ENCODE data around the gene ITPKB.

Gene ITPKB

DNA sequence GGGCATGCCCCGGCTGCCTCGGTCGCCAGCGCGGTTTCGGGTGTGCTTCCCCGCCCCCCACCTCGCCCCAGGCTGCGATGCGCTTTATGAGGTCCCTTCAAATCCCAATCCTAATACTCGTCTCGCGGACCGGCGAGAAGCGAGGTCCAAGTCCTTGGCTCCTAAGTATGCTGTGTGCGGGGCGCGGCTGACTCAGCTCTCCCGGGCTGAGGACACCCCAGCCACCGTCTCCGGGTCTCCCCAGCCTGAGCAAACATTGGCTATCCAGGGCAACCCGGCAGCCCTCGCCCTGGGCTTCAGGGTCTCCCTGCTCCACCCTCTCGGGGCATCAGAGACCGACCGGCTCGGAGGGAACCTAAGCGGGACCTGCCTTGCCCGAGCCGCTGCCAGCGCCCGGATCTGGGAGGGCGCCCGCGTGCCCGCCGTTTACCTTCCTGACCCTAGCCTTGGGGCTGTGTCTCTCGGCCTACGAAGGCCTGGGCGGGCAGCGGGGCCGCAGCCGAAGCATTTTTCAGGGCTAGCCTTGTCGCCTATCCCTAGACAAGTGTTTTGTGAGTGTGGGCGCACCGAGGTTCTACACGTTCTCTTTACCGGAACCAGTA is 1.2 kb downstream of the ITPKB start:
- TF ChIP-seq POLR2AphosphoS5 (IDR thresholded peaks at IDR 0.05; ENCODE audit: low read depth) = peak; percentile 15; the same call in 1 of the 2 replicates
- TF ChIP-seq, protein P1, sequence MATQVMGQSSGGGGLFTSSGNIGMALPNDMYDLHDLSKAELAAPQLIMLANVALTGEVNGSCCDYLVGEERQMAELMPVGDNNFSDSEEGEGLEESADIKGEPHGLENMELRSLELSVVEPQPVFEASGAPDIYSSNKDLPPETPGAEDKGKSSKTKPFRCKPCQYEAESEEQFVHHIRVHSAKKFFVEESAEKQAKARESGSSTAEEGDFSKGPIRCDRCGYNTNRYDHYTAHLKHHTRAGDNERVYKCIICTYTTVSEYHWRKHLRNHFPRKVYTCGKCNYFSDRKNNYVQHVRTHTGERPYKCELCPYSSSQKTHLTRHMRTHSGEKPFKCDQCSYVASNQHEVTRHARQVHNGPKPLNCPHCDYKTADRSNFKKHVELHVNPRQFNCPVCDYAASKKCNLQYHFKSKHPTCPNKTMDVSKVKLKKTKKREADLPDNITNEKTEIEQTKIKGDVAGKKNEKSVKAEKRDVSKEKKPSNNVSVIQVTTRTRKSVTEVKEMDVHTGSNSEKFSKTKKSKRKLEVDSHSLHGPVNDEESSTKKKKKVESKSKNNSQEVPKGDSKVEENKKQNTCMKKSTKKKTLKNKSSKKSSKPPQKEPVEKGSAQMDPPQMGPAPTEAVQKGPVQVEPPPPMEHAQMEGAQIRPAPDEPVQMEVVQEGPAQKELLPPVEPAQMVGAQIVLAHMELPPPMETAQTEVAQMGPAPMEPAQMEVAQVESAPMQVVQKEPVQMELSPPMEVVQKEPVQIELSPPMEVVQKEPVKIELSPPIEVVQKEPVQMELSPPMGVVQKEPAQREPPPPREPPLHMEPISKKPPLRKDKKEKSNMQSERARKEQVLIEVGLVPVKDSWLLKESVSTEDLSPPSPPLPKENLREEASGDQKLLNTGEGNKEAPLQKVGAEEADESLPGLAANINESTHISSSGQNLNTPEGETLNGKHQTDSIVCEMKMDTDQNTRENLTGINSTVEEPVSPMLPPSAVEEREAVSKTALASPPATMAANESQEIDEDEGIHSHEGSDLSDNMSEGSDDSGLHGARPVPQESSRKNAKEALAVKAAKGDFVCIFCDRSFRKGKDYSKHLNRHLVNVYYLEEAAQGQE (IDR thresholded peaks at IDR 0.05; ENCODE audit: insufficient replicate concordance, low read depth) = no peak
- Histone ChIP-seq H3K4me3 (replicated peaks; ENCODE audit: insufficient read depth, low read length) (peak overlapping the region; percentile 78), H3K27me3 (ENCODE audit: insufficient read depth, poor library complexity, severe bottlenecking) (no peaks in the 10 kb centered on the region), H3K27ac (replicated peaks) (peak overlapping the region; percentile 93)
- peak; percentile 26 to 44 for DNase-seq (ENCODE audit: low read depth in 1 of 2, low spot score in 1 of 2)

- no peak for TF ChIP-seq POLR2AphosphoS5 (IDR thresholded peaks at IDR 0.05; ENCODE audit: low read depth)
- TF ChIP-seq SPI1 (IDR thresholded peaks at IDR 0.05; ENCODE audit: borderline replicate concordance, low read depth) = no peak
- TF ChIP-seq, protein P2, sequence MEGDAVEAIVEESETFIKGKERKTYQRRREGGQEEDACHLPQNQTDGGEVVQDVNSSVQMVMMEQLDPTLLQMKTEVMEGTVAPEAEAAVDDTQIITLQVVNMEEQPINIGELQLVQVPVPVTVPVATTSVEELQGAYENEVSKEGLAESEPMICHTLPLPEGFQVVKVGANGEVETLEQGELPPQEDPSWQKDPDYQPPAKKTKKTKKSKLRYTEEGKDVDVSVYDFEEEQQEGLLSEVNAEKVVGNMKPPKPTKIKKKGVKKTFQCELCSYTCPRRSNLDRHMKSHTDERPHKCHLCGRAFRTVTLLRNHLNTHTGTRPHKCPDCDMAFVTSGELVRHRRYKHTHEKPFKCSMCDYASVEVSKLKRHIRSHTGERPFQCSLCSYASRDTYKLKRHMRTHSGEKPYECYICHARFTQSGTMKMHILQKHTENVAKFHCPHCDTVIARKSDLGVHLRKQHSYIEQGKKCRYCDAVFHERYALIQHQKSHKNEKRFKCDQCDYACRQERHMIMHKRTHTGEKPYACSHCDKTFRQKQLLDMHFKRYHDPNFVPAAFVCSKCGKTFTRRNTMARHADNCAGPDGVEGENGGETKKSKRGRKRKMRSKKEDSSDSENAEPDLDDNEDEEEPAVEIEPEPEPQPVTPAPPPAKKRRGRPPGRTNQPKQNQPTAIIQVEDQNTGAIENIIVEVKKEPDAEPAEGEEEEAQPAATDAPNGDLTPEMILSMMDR (IDR thresholded peaks at IDR 0.05; ENCODE audit: insufficient read depth, low read length) = no peak
- TF ChIP-seq, protein P1 (IDR thresholded peaks at IDR 0.05; ENCODE audit: insufficient replicate concordance, low read depth) = no peak
- TF ChIP-seq GABPA (IDR thresholded peaks at IDR 0.05; ENCODE audit: low read depth) = no peak
- H3K27ac ChIP-seq (replicated peaks) = peak overlapping the region; percentile 93
- H3K27me3 ChIP-seq (ENCODE audit: insufficient read depth, poor library complexity, severe bottlenecking) = no peaks in the 10 kb centered on the region
- peak; percentile 12 to 44 for DNase-seq (ENCODE audit: low read depth in 1 of 2, low spot score in 1 of 2)
- peak overlapping the region; percentile 78 for H3K4me3 ChIP-seq (replicated peaks; ENCODE audit: insufficient read depth, low read length)
Measured at GRCh38 chr1:226736908-226737818, 1.9 kb downstream of the ITPKB start.

DNA sequence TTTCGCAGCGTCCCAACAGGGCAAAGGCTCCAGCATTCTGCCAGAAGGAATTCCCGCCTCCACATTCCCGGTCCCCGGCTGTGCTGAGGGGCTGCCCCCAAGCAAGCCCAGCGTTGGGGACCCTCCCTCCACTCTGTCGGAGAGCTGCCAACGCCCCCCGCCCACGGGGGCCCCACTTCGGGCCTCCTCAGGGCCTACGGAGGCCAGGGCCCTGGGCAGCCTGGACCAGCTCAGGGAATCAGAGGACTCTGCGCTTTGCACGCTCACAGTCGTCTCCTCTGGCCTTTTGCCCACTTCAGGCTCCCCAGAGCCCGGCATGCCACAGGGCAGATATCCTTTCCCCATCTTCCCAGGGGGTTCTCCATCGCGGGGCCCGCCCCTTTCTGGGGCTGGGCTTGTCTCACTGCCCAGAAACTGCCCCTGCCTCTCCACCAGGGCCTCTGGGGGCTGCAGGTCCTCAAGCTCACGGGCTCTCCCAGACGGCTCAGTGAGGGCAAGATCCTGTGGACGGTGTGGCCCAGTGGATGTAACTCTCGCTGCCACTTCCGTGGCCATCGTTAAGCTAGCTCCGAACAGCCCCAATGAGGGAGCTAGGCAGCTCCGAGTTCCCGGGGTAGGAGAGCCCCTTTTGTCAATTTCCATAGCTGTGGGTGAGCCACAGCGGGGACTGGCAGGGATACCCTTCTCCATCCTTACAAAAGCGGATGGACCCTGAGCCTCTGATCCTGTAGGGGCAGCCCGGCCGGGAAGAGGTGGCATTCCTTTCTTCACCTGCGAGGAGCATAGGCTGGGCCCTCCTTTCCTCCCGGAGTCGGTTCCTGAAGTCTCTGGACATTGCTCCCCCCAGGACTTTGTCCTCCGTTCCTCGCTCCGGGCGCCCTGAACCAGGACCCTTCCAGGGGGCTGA is 2.8 kb downstream of the ITPKB start:
- no peak for TF ChIP-seq POLR2AphosphoS5 (IDR thresholded peaks at IDR 0.05; ENCODE audit: low read depth)
- TF ChIP-seq GABPA (IDR thresholded peaks at IDR 0.05; ENCODE audit: low read depth) = no peak
- no peak for TF ChIP-seq SPI1 (IDR thresholded peaks at IDR 0.05; ENCODE audit: borderline replicate concordance, low read depth)
- TF ChIP-seq, protein P1 (IDR thresholded peaks at IDR 0.05; ENCODE audit: insufficient replicate concordance, low read depth) = no peak
- TF ChIP-seq, protein P2 (IDR thresholded peaks at IDR 0.05; ENCODE audit: insufficient read depth, low read length) = no peak
- H3K27ac ChIP-seq (replicated peaks) = no peak overlapping the region
- no peak overlapping the region; the same call in 1 of the 2 replicates for H3K4me3 ChIP-seq (replicated peaks; ENCODE audit: insufficient read depth, low read length)
- H3K27me3 ChIP-seq (ENCODE audit: insufficient read depth, poor library complexity, severe bottlenecking) = no peaks in the 10 kb centered on the region
- no peak for DNase-seq (ENCODE audit: low read depth in 1 of 2, low spot score in 1 of 2)
